22Rv1 (cell line): Measurements from ENCODE around the gene RND1.

ENCODE experiments used
- H3K27ac ChIP-seq: fragments of 450-650 bp; 2 replicates; pipeline ENCODE4 v1.5.1; 2017
- CTCF ChIP-seq: fragments of 450-650 bp; IDR thresholded peaks from 2 replicates; pipeline ENCODE4 v1.5.1; 2017; ENCODE audit warnings: mild to moderate bottlenecking
- ZFX ChIP-seq: fragments of 450-650 bp; IDR thresholded peaks from 2 replicates; pipeline ENCODE4 v1.6.1; 2017; ENCODE audit warnings: antibody characterized with exemption, borderline replicate concordance

RND1 gene

GRCh38 chr12:48832321-48833060 lies 33.2 kb downstream of the RND1 start:
- H3K27ac ChIP-seq: no peak overlapping the region
- TF ChIP-seq ZFX (no peak), CTCF (no peak)

- H3K27ac ChIP-seq: peak overlapping the region; percentile 21; the same call in 1 of the 2 replicates
- no peak for TF ChIP-seq ZFX
- TF ChIP-seq CTCF: no peak
These were observed 34.4 kb downstream of the RND1 start for GRCh38 chr12:48831257-48831656.

GRCh38 chr12:48828841-48829575 lies 36.7 kb downstream of the RND1 start:
- TF ChIP-seq CTCF (no peak), ZFX (no peak)
- peak overlapping the region; percentile 18; the same call in 1 of the 2 replicates for H3K27ac ChIP-seq

- peak overlapping the region; percentile 18; the same call in 1 of the 2 replicates for H3K27ac ChIP-seq
- TF ChIP-seq CTCF: no peak
- no peak for TF ChIP-seq ZFX
These were observed 37.4 kb downstream of the RND1 start for GRCh38 chr12:48828293-48828692.

GRCh38 chr12:48827513-48828096 lies 38.1 kb downstream of the RND1 start:
- H3K27ac ChIP-seq: peak overlapping the region; percentile 18; the same call in 1 of the 2 replicates
- TF ChIP-seq ZFX (no peak), CTCF (no peak)

GRCh38 chr12:48827026-48827425 lies 38.6 kb downstream of the RND1 start:
- TF ChIP-seq ZFX: no peak
- no peak for TF ChIP-seq CTCF
- H3K27ac ChIP-seq: peak overlapping the region; percentile 18; the same call in 1 of the 2 replicates
